GM21367 (cell line): Measurements from ENCODE around the gene PTPN20.

Experiments
- ATAC-seq: cut with Tn5 transposase; IDR thresholded peaks from one replicate; pipeline ENCODE4 v1.9.1; 2021; ENCODE audit not compliant: unreplicated experiment

The PTPN20 gene

GRCh38 chr10:47033541-47034270 lies 122.5 kb downstream of the PTPN20 start:
- ATAC-seq: no peak

DNA sequence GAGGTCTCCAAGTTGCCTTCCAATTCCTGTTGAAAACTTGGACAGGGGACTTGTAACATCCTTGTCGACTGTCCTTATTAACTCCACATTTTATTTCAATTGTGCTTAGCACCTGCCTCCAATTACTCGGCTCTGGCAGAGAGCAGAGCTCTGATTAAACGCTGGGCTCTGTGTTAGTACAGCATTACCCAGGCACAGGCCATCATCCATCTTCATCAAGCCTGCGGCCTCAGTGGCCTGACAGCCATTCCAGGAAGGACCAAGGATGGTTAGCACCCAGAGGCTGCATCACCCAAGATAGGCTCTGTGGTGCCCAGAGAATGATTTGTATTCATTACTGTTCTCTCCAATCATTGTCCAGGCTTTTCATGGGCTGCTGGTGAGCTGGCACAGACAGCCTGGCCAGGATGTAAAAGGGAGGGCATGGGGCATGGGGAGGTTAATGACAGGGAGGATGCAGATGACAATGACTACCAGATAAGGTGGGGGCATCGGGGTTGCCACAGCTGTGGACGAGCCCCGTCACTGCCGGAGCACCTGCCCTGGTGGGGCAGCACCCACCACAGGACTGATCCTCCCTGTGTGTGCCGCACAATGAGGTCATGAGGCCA lies 123.3 kb downstream of the PTPN20 start:
- ATAC-seq: no peak

DNA sequence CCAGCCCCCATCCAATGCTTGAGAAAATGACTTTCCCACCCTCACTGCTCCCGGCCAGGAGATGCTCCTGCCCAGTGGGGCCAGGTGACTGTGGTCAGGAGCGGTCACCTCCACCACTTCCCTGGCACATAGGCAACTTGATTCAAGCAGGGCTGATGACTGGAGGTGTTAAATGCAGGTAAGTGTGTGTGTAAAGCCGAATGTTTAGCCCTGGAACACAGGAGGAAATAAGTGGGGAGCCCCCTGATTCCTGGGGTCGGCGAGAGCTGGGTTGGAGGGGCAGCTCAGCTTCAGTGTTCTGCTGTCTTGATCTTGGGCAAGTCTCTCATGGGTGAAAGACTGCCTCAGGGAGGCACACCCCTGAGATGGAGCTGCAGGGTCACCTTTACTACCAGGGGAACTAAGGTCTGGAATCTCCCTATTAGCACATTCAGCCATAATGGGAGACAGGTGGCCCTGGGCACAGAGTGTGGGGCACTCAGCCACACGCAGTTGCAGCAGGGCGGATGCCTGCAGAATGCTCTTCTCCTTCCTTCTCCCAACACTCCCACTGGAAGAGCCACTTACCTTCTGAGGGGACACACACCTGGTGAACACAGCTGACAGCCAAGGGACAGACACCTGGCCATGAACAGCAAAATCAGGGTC lies 124.1 kb downstream of the PTPN20 start:
- no peak for ATAC-seq

DNA sequence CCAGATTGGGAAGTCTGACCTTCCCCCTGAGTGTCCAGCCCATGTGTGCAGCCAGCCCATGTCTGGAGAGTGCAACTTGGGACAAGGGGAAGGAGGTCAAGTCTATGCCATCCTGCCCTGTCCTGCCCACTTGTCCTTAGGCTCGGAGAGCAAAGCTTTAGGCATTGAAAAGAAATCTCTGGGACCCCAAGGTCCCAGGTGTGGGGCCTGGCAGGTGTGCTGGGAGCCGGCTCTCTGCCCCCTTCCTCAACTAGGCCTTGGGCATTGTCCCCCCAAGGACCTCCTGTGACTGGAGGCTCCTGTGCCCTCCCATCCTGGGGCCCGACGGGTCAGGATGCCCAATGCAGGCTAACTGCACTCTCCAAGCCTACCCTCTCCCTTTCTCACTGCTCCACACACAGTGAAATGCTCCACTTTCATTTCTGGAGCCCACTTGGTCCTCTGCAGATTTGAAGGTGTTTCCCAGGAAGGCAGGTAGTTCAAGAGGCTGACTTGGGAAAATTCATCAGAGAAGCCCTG lies 124.7 kb downstream of the PTPN20 start:
- ATAC-seq: no peak

DNA sequence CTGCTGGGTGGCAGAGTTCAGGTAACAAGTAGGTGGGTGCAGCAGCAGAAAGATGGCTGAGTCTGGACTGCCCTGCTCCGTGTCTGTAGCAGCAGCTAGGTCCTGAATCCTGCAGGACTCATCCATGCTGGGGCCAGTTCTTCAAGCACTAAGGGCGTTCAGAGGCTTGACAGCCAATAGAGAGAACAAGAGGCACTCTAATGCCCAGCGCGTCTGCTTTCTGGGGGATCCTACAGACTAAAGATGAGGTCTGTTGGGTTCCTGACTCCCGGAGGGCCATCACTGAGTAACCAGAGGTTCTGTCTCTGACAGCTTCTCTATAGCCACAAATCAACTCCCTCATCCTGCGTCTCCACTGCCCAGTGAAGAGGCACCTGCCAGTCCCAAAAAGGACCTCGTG lies 125.5 kb downstream of the PTPN20 start:
- no peak for ATAC-seq

DNA sequence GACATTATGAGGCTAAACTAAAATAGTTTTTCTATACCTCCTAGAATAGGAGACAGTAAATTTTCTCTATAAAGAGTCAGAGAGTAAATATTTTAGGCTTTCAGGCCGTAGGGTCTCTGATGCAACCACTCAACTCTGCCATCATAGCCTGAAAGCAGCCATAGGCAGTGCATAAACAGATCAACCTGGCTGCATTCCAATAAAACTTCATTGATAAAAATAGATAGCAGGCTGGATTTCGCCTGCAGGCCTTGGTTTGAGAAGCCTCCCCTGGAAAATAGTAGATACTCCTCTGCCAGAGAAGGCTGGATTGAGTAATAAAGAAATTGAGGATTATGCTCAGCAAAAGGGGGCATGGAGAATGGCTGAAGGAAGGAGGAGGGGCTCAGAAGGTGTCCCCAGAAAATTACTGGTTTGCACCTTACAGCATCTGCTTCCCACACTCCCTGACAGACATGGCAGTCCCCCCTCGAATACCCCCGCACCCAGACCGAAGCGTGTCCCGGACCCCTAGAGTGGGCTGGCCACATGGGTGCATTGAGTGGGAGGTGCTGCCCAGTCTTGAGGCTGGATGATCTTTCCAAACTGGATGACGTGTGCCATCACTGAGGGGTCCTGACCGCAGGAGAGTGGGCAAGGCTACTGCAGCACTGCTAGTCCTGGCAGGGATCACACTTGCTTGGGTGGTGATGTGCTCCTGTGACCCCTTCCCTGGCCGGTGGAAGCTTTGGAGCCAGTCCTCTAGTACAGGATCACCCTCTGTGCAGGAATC lies 126.6 kb downstream of the PTPN20 start:
- no peak for ATAC-seq

DNA sequence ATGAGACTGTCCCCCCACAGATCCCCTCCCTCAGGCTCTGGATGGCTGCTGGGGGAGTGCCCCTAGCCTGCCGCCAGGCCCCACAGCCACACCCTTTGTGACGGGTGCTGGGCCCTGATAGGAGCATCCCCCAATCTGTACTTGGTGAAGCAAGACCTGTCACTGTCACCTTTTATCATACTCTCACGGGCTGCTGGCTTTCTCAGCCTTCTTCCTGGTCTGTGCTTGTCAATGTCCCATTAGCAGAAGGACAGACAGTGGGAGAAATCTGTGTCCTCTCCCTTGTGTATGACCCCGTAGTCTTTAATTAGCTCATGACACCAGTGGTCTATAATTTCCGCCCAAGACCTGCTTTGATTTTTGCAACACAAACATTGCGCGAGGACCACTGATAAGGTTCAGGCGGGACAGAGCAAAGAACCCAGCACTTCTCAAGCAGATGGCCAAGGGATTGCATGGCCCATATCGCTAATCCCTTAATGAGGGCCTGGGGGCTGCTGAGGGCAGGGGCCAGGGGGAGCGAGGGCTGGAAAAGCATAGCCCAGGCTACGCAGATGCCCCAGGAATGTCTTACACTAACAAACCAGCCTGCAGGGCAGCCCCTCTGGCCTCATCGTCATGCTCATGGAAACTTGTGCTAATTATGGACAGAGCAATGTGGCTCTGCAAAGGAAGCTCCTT lies 127.8 kb downstream of the PTPN20 start:
- ATAC-seq: no peak

DNA sequence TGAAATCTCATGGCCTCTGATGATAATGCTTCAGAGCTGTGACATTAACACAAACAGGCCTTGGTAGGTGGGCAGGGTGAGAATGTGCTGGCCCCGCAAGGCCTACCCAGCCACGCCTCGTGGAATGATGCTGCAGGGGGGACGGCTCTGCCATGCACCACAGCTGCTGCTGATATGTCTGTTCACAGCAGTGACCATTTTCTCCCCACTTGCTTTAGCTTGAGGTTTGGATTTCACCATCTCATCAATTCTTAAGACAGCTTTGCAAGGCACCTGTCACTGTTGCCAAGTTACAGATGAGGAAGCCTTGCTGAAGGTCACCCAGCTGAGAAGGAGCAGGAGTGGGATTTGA lies 128.3 kb downstream of the PTPN20 start:
- ATAC-seq: no peak

GRCh38 chr10:47040041-47040491 lies 128.8 kb downstream of the PTPN20 start:
- ATAC-seq: no peak

- no peak for ATAC-seq
Measured at GRCh38 chr10:47040681-47041080, 129.5 kb downstream of the PTPN20 start.

DNA sequence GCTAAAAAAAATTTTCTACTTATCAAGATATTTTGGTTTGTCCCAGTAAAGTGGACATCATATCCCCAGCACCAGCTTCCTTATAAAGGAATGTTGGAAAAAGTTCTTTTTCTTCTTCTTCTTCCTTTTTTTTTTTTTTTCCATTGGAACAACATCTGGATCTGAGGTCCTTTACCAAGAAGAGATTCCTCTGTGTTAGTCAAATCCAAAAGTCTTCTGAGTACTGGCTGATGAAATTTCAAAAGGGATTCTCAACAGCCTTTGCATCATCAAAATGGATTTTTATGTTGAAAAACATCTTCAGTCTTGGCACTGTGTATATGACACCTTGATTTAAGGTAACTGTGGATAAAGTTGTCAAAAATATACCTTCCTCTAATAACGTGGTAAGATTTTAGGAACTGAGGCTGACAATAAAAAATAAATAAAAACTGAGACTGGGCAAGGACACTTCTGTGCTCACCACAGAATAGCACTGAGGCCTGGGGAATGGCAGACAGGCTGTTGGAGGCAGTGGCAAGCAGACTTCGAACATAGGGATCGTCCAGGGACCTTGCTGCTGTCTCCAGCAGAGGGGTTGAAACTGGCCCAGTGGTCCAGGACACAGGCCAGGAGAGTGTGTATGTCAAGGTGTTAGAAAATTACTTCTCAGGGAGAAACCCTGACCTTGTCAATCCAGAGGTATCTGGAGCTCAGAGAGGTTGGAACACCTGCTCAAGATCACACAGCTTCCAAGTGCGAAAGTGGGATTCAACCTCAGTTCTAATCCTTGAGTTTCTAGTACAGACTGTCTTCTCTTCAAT lies 130.4 kb downstream of the PTPN20 start:
- ATAC-seq: no peak

DNA sequence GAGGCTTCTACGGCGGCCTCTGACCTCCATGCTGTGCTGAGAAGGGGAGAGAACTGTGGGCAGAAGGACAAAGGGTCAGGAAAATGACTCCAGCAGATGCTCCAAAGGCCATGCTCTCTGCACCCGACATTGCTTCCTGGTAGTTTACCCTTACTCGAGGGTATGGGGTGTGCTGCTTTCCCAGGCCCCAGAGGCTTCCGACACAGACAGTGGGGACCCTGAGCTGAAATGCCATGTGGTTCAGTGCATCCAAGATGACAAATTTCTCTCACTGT lies 130.9 kb downstream of the PTPN20 start:
- ATAC-seq: no peak

DNA sequence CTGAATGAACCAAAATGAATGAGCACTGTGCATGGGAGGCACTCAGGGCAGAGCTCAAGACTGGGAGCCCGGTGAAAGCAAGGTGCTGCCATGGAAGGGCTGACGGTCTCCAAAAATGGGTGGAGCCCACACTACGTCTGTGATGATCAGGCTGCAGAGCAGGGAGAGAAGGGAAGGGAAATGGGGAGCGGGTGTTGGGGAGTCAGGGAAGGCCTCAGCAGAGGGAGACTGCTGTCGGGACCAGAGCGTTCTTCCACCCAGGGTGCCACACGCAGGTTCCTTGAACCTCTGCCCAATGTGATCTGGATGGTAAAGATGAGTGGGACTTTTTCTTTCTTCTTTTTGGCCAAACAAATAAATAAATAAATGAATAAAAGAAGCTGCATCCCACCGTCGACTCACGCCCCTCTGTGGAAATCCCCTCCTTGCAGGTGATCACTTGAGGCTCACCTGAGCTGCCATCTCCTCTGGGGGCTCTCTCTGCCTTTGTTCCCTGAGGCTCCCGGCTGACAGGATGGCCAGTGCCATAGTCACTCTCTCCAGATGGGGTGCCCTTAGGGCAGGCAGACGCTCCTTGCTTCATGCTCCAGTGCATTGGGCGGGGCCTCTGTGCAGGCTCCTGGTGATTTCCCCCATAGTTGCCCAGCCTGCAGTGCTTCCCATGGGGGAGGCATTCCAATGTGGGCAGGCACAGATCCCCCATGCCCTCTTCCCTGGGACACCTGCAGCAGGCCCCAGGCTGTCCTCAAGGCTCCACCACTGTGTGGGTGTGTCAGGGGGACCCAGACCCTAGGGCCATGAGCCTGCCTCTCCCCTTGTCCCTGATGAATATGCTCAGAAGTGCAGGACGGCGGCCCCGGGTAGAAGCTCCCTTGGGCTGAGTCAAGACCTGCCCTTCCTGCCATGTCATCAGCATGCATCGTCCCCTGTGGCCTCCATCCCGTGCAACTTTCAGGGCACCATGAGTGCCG lies 131.8 kb downstream of the PTPN20 start:
- ATAC-seq: no peak

DNA sequence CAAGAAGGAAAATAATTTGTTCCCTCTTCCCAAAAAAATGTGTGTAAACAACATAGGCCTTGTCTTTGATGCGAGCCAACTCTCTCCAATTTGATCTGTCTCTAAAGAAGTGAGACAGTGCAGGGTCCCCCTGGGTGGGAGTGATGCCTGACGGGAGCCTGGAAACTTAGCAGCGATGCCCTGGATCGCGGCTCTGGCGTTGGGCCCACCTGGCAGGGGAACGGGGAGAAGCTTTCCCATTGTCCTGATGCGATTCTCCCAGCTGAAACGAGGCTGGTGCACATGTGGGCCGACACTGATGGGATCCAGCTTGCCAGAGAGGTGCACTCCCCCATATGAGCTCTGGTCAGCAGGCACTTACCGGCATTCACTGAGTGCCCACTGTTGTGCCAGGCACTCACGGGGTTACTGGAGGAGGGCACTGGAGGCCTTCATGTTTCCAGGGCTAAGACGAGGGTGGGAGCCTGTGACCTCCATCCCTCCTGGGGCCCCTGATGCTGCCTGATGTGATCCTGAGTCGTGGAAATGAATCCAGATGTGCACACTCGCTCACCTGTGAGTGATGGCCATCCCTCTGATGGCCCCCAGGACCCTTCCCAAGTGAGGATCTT lies 132.8 kb downstream of the PTPN20 start:
- no peak for ATAC-seq

- ATAC-seq: no peak
Measured at GRCh38 chr10:47044741-47045140, 133.5 kb downstream of the PTPN20 start.

DNA sequence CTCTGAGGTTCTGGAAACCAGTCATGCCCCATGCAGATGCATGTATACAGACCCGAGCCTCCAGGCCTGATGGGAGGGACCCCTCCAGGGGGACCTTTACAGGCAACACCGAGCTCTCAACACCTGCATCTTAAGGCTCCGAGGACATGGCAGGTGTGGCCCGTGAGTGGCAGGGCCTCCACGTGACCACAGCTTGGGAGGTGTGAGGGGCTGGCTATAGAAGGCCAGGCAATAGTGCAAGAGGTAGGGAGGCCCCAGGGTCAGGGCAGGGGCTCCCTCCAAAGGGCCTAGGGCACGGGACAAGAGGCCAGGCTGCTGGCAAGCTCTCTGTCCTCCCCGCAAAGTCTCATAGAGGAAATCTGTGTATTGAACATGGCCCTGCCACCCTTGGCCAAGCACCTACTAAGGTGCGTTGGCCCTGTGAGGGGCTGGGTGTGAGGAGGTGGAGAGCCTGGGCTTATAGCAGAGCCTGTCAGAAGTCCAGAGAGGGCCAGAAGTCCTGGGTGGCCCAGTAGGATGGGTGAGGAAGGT lies 134.2 kb downstream of the PTPN20 start:
- ATAC-seq: no peak

DNA sequence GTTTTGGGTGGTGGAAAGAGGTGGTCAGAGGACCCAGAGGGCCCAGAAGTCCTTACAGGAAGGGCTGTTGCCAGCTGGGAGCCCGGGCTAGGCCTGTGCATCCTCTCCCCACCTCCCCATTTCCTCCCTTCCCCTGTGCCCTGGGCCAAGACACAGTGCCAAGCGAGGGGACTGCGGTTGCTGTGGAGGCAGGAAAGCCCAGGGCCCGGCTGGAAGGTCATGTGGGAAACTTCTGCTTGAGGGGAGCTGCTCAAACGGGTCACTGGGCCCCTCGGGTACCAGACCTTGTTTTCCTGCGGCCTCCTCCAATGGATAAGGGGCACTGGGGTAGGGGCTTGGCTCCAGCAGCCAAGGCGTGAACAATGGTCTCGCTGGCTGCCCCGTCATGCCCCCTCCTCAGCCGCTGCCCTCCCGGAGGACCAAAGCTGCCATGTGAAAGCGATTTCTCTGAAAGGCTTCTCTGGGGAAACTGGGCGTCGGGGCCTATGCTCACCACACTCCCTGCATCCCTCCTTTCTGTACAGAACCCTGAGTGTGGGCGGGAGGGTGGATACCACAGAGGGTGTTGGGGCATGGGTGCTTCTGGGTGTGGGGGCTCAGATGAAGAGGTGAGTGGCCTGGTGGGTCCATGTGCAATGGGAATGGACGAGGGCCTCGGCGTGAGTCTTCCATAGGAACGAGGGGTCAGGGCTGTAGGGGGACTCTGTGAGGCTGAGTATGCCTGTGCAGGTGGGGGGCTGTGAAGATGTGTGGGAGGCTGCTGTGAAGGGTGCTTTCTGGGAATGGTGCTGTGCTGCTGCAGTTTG lies 135.3 kb downstream of the PTPN20 start:
- no peak for ATAC-seq

DNA sequence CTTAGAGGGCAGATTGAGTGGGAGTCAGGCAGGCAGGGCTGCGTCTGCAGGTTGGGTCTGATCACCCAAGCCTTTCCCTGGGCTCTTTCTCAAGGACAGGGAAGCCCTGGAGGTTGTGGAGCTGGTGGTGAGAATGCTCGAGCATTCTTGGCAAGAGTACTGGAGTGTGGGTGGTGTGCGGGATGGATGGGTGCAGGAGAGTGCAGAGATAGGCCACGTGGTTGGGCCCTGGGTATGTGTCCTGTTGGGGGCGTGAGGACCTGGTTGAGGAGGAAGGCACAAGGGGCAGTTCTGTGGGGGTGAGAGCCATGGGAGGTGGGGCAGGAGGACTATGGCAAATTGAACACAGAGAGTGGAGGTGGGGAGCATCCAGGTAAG lies 135.9 kb downstream of the PTPN20 start:
- ATAC-seq: no peak
